Parathyroid adenoma (tissue), 2 donors: ENCODE results near the gene FBXL15.

Source experiments
- H2AFZ ChIP-seq: fragments of 300-600 bp; sonication (generic); one replicate; pipeline ENCODE4 v1.7.0; 2017; ENCODE audit warnings: antibody characterized with exemption, mild to moderate bottlenecking
- H3K27ac ChIP-seq: fragments of 300-600 bp; sonication (generic); one replicate; pipeline ENCODE4 v1.7.0; 2017
- H3K27me3 ChIP-seq: fragments of 300-600 bp; sonication (generic); one replicate; pipeline ENCODE4 v1.7.0; 2017; ENCODE audit warnings: low read length; ENCODE audit not compliant: control insufficient read depth, insufficient read depth
- H3K36me3 ChIP-seq: fragments of 300-600 bp; sonication (generic); one replicate; pipeline ENCODE4 v1.7.0; 2017; ENCODE audit warnings: low read length; ENCODE audit not compliant: control insufficient read depth, insufficient read depth
- H3K4me1 ChIP-seq: fragments of 300-600 bp; sonication (generic); one replicate; pipeline ENCODE4 v1.7.0; 2017; ENCODE audit warnings: control low read depth
- H3K4me2 ChIP-seq: fragments of 300-600 bp; sonication (generic); one replicate; pipeline ENCODE4 v1.7.0; 2017; ENCODE audit warnings: low read length
- H3K4me3 ChIP-seq: fragments of 300-600 bp; sonication (generic); one replicate; pipeline ENCODE4 v1.7.0; 2017; ENCODE audit warnings: low read depth, low read length
- H3K79me2 ChIP-seq: fragments of 300-600 bp; sonication (generic); one replicate; pipeline ENCODE4 v1.7.0; 2017; ENCODE audit warnings: control low read depth
- H3K9ac ChIP-seq: fragments of 300-600 bp; sonication (generic); one replicate; pipeline ENCODE4 v1.7.0; 2017; ENCODE audit warnings: mild to moderate bottlenecking
- H3K9me3 ChIP-seq: fragments of 300-600 bp; sonication (generic); one replicate; pipeline ENCODE4 v1.7.0; 2017; ENCODE audit warnings: low read length; ENCODE audit not compliant: control insufficient read depth
- CTCF ChIP-seq: fragments of 300-600 bp; sonication (generic); IDR thresholded peaks from one replicate; pipeline ENCODE4 v1.7.0; 2017; ENCODE audit warnings: antibody characterized with exemption, mild to moderate bottlenecking
- donor health status: primary hyperparathyroidism.

The FBXL15 gene

DNA sequence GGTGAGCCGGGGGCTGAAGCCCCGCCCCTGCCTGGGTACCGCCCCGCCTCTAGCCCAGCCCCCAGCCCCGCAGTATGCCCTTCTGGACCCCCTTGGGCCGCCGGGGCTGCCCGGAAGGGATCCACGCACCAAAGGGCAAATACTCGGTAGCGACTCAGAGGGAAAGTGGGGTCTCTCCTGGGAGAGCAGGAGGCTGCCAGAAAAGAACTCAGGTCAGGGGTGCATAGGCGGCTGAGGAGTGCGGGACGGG, 796 bp downstream of the FBXL15 start:
- no peak for TF ChIP-seq CTCF
- H3K4me3 ChIP-seq: peak overlapping the region; percentile 85
- peak overlapping the region; percentile 95 for H2AFZ ChIP-seq
- no peaks in the 10 kb centered on the region for H3K36me3 ChIP-seq
- H3K27ac ChIP-seq: peak overlapping the region; percentile 98
- H3K9me3 ChIP-seq: no peaks in the 10 kb centered on the region
- peak overlapping the region; percentile 64 for H3K9ac ChIP-seq
- no peaks in the 10 kb centered on the region for H3K27me3 ChIP-seq
- H3K4me2 ChIP-seq: peak overlapping the region; percentile 76
- H3K79me2 ChIP-seq: peaks cover 9% of the 10 kb centered on the region
- peaks cover 15% of the 10 kb centered on the region for H3K4me1 ChIP-seq

DNA sequence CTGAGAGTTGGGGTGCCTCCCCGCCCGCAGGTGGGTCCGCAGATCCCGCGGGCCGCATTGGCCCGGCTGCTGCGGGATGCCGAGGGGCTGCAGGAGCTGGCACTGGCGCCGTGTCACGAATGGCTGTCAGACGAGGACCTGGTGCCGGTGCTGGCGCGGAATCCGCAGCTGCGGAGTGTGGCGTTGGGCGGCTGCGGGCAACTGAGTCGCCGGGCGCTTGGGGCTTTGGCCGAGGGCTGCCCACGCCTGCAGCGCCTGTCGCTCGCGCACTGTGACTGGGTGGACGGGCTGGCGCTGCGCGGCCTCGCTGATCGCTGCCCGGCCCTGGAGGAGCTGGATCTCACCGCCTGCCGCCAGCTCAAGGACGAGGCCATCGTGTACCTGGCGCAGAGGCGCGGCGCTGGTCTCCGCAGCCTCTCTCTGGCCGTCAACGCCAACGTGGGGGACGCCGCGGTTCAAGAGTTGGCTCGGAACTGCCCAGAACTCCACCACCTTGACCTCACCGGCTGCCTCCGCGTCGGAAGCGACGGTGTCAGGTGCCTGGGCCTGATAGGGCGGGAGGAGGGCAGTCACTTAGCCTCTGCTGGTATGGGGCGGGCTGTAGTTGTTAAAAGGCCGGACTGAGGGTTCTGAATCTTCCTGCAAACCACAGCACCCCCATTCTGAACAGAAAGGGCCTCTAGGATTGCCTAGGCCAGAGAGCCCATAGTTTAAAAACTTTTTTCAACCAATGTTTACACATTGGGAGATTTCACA, 1.3 kb downstream of the FBXL15 start:
- Histone ChIP-seq H3K27ac (peak overlapping the region; percentile 98), H2AFZ (peak overlapping the region; percentile 95), H3K4me3 (peak overlapping the region; percentile 85), H3K9me3 (no peaks in the 10 kb centered on the region), H3K36me3 (no peaks in the 10 kb centered on the region), H3K27me3 (no peaks in the 10 kb centered on the region), H3K4me1 (peaks cover 15% of the 10 kb centered on the region), H3K9ac (peak overlapping the region; percentile 64), H3K79me2 (peaks cover 14% of the 10 kb centered on the region), H3K4me2 (peak overlapping the region; percentile 76)
- no peak for TF ChIP-seq CTCF

- Histone ChIP-seq H3K79me2 (peaks cover 20% of the 10 kb centered on the region), H3K36me3 (no peaks in the 10 kb centered on the region), H3K9ac (no peak overlapping the region), H3K4me1 (peaks cover 15% of the 10 kb centered on the region), H3K4me3 (peak overlapping the region; percentile 85), H3K4me2 (peak overlapping the region; percentile 76), H3K27ac (peak overlapping the region; percentile 98), H2AFZ (peak overlapping the region; percentile 95), H3K27me3 (no peaks in the 10 kb centered on the region), H3K9me3 (no peaks in the 10 kb centered on the region)
- TF ChIP-seq CTCF: peak; percentile 92
Observed at GRCh38 chr10:102422545-102423129, 2.0 kb downstream of the FBXL15 start.

DNA sequence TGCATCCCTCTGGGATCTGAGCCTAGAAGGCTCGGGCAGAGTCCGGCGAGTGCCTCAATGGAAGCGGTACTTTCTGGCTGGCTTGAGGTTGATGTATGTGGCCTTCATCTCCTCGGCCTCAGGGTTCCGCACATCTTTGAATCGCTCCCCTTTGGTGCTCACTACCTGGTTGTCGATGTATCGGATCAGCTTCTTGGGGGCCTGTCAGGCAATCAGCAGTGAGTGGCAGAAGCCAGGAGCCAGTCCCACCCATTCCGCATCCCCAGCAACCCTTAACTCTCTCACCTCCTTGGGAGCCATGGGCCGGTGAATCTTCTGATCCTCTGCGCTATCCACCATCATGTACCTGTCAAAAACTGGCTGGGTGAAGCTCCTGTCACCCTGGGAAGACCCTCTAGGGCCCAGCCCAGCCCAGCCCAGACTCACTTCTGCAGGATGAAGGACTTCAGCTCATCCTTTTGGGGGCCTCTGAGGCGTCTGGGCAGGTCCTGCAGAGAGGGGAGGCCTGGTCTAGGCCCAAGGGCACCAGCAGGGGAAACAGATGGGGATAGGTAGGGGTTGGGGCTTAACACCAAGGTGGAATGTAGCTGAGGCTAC, 2.8 kb downstream of the FBXL15 start:
- Histone ChIP-seq H3K27me3 (no peaks in the 10 kb centered on the region), H3K4me1 (peaks cover 10% of the 10 kb centered on the region), H3K9me3 (no peaks in the 10 kb centered on the region), H3K4me2 (peak overlapping the region; percentile 76), H2AFZ (no peak overlapping the region), H3K27ac (no peak overlapping the region), H3K79me2 (peaks cover 27% of the 10 kb centered on the region), H3K9ac (no peak overlapping the region), H3K36me3 (no peaks in the 10 kb centered on the region), H3K4me3 (no peak overlapping the region)
- TF ChIP-seq CTCF: no peak
